ENCODE results near the gene ITGB2.
"Not testable (repeated sequence)": the region's sequence is repeated elsewhere in the genome, so short reads cannot be mapped to it uniquely, and the experiment has no call there.

The ITGB2 gene

GRCh38 chr21:44884097-44884496, 36.6 kb downstream of the ITGB2 start:
- no peak for DNase-seq (ENCODE audit: low read depth in 3 of 3)

- DNase-seq (ENCODE audit: low read depth in 3 of 3) = no peak
Observed at GRCh38 chr21:44883250-44883649, 37.4 kb downstream of the ITGB2 start.

GRCh38 chr21:44881198-44881872, 39.4 kb downstream of the ITGB2 start:
- DNase-seq (ENCODE audit: low read depth in 3 of 3) = no peak

- DNase-seq (ENCODE audit: low read depth in 3 of 3) = no peak
Observed at GRCh38 chr21:44880405-44881197, 40.1 kb downstream of the ITGB2 start.

- DNase-seq (ENCODE audit: low read depth in 3 of 3) = not testable (repeated sequence)
Observed at GRCh38 chr21:44879238-44879637, 41.5 kb downstream of the ITGB2 start.

GRCh38 chr21:44878053-44878982, 42.4 kb downstream of the ITGB2 start:
- no peak for DNase-seq (ENCODE audit: low read depth in 3 of 3)

GRCh38 chr21:44876849-44877575, 43.7 kb downstream of the ITGB2 start:
- DNase-seq (ENCODE audit: low read depth in 3 of 3) = no peak

GRCh38 chr21:44875316-44875700, 45.4 kb downstream of the ITGB2 start:
- DNase-seq (ENCODE audit: low read depth in 3 of 3) = no peak

- no peak for DNase-seq (ENCODE audit: low read depth in 3 of 3)
Observed at GRCh38 chr21:44874497-44875315, 46.0 kb downstream of the ITGB2 start.

- no peak for DNase-seq (ENCODE audit: low read depth in 3 of 3)
Observed at GRCh38 chr21:44874240-44874496, 46.5 kb downstream of the ITGB2 start.

- DNase-seq (ENCODE audit: low read depth in 3 of 3) = peak; percentile 99 to 100 (median 99)
Observed at GRCh38 chr21:44873356-44874239, 47.1 kb downstream of the ITGB2 start, which contains the start of gene PTTG1IP. Gene PTTG1IP, minus strand, starts transcription at chr21:44873690. Its CDS starts 74 bp downstream, at chr21:44873616.

- DNase-seq (ENCODE audit: low read depth in 3 of 3) = no peak
Observed at GRCh38 chr21:44872649-44873355, 47.9 kb downstream of the ITGB2 start.

- DNase-seq (ENCODE audit: low read depth in 3 of 3) = no peak
Observed at GRCh38 chr21:44872323-44872648, 48.4 kb downstream of the ITGB2 start.

GRCh38 chr21:44871576-44872269, 49.0 kb downstream of the ITGB2 start:
- no peak for DNase-seq (ENCODE audit: low read depth in 3 of 3)

GRCh38 chr21:44870748-44871495, 49.8 kb downstream of the ITGB2 start:
- DNase-seq (ENCODE audit: low read depth in 3 of 3) = no peak

GRCh38 chr21:44869781-44870747, 50.6 kb downstream of the ITGB2 start:
- DNase-seq (ENCODE audit: low read depth in 3 of 3) = no peak

- DNase-seq (ENCODE audit: low read depth in 3 of 3) = no peak
Observed at GRCh38 chr21:44868707-44869106, 52.0 kb downstream of the ITGB2 start.
